Measurements from ENCODE around the gene ACOT7. TPM values are rescaled to one million over a fixed set of nuclear protein-coding genes. Genes with fewer than 3 reads are reported as not detected.

ACOT7 gene
- total and polyA plus RNA-seq, 5 experiments from 2014 or later, result 4.3 to 9.4 (median 5.6) TPM

DNA sequence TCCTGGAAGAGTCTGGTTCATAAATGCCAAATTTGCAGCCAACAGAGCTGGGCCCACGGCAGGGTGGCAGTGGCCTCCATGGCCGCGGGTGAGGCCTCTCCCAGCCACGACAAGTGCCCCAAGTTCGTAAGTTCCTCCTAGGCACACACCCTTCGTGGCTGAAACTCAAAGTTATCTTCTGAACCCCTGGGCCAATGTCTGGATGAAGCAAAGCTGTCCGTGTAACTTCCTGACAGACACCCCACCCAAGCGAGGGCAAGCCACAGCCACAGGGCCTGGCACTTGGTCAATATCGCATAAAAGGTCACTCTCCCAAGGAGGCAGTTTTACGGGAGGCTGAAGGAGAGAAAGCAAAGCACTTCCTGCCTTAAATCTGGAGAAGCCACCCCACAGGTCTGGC lies 104.9 kb downstream of the ACOT7 start:
- no peak for ATAC-seq
- no peaks in the 10 kb centered on the region for H3K27me3 Mint-ChIP-seq
- no peak for DNase-seq
- peaks cover 0 to 7% (median 3%) of the 10 kb centered on the region in 3 donors for H3K36me3 Mint-ChIP-seq
- H3K9me3 Mint-ChIP-seq, result no peaks in the 10 kb centered on the region
- H3K4me1 Mint-ChIP-seq, result peaks cover 0 to 4% (median under 1%) of the 10 kb centered on the region in 4 donors
- POLR2A ChIA-PET, result no interaction called here
- H3K4me3 Mint-ChIP-seq, result no peak overlapping the region
- H3K27ac Mint-ChIP-seq, result peak overlapping the region in 3 of 10 donors; percentile 22 to 89 (median 40)

DNA sequence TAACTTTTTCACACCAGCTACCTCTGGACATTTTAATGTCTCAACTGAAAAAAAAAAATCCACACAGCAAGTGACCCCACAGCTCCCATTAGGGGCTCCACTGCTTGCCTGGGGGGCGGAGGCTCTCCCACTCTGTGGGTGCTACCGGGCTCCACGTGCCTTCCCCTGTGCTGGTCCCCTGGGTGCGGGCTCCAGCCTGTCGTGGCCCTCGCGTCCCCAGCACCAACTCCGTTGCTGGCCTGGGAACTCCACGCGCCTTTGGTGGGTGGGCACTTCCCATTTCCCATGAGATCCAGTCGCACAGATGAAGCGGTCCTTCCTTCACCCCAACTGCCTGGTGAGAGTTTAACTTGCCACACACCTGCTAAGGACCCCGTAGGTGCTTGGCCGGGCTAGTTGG lies 105.5 kb downstream of the ACOT7 start:
- H3K36me3 Mint-ChIP-seq, result peaks cover 0 to 1% (median 0%) of the 10 kb centered on the region in 3 donors
- peak overlapping the region in 3 of 10 donors; percentile 22 to 89 (median 40) for H3K27ac Mint-ChIP-seq
- no peak for DNase-seq
- H3K9me3 Mint-ChIP-seq, result no peaks in the 10 kb centered on the region
- H3K4me1 Mint-ChIP-seq, result peaks cover 0 to 4% (median 0%) of the 10 kb centered on the region in 4 donors
- POLR2A ChIA-PET, result no interaction called here
- no peaks in the 10 kb centered on the region for H3K27me3 Mint-ChIP-seq
- ATAC-seq, result no peak
- H3K4me3 Mint-ChIP-seq, result no peak overlapping the region

DNA sequence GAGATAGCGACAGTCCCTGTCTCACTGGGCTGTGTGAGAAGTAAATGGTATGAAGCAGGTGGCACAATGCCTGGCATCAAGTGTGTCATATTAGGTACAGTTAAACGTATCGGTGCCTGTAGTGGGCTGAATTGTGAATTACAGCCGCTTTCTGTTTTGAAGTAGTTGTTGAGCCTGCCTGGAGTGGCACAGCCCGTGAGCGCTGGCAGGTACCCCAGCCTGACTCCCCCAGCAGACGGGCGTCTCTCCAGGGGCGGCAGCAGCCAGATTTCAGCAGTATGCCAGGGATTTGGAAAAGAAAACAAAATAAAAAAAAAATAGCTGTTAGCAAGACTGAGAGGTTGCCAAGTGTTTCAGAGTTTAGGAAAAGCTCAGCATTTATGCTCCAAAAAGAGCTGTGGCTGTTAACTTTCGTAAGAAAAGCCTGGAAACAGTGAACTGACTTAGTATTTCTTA lies 106.1 kb downstream of the ACOT7 start:
- Mint-ChIP-seq H3K27ac (no peak overlapping the region), H3K36me3 (no peaks in the 10 kb centered on the region), H3K27me3 (no peaks in the 10 kb centered on the region), H3K4me1 (peaks cover 0 to 4% (median under 1%) of the 10 kb centered on the region in 4 donors), H3K4me3 (no peak overlapping the region), H3K9me3 (no peaks in the 10 kb centered on the region)
- ATAC-seq, result no peak
- POLR2A ChIA-PET, result no interaction called here
- no peak for DNase-seq

DNA sequence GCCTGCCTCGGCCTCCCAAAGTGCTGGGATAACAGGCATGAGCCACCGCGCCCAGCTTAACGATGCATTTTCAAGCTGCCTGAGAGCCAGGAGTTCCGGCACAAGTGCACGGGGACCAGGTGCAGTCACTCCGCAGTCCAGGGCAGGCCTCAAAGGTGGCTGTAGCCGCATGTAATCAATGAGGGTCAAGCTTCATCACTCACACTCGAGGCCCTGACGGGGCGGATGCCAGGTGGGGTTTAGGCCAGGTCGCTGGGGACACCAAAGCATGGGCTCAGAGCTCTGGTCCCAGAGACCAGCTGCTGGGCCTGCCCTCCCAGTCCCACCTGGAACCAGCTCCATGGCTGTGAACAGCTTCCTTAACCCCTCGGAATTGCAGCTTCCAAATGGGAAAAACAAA lies 106.5 kb downstream of the ACOT7 start:
- Mint-ChIP-seq H3K9me3 (no peaks in the 10 kb centered on the region), H3K4me1 (peaks cover 0 to 4% (median 2%) of the 10 kb centered on the region in 4 donors), H3K27me3 (no peaks in the 10 kb centered on the region), H3K4me3 (no peak overlapping the region), H3K36me3 (no peaks in the 10 kb centered on the region), H3K27ac (no peak overlapping the region)
- ATAC-seq (no peak), DNase-seq (no peak)
- POLR2A ChIA-PET, result no interaction called here

DNA sequence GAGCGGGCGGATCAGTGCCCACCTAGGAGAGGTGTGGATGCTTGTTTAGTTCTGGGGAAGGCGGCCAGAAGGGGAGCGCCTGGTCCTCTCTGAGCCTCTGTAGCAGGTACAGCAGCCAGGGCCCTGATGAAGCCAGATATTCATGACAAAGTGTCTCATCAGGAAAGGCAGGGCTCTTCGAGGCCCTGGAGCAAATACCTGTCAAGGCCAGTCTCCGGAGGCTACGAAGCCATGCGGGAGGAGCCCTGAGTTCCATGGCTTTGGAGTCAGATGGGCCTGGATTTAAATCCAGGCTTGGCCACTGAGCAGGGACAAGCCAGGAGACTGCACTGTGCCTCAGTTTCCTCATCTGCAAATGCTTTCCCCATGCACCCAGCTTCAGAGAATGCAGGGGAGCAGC lies 107.3 kb downstream of the ACOT7 start:
- no peak overlapping the region for H3K27ac Mint-ChIP-seq
- POLR2A ChIA-PET, result no interaction called here
- no peaks in the 10 kb centered on the region for H3K9me3 Mint-ChIP-seq
- no peaks in the 10 kb centered on the region for H3K36me3 Mint-ChIP-seq
- peaks cover 0 to 4% (median 2%) of the 10 kb centered on the region in 4 donors for H3K4me1 Mint-ChIP-seq
- DNase-seq, result no peak
- H3K27me3 Mint-ChIP-seq, result no peaks in the 10 kb centered on the region
- ATAC-seq, result no peak
- H3K4me3 Mint-ChIP-seq, result no peak overlapping the region

DNA sequence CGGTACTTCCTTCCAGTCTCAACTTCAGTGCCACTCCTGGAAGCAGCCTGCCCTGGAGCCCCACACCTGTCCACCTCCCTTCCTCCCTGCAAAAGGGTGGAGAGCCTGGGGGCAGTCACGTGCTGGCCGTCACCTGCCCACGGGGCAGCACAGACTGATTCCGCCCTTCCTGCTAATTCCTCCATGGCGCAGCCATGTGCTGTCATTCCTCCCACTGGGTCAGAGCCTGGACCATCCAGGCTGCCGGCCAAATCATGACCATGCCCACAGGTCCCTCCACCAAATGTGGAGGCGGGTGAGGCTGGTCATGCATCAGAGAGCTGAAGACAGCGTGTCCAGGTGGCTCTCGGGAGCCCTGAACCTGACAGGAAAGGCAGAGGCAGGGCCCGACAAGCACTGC lies 108.2 kb downstream of the ACOT7 start:
- DNase-seq (no peak), ATAC-seq (no peak)
- POLR2A ChIA-PET, result no interaction called here
- H3K4me1 Mint-ChIP-seq, result peaks cover 0 to 4% (median 2%) of the 10 kb centered on the region in 4 donors
- no peak overlapping the region for H3K27ac Mint-ChIP-seq
- H3K4me3 Mint-ChIP-seq, result no peak overlapping the region
- H3K36me3 Mint-ChIP-seq, result no peaks in the 10 kb centered on the region
- H3K9me3 Mint-ChIP-seq, result no peaks in the 10 kb centered on the region
- H3K27me3 Mint-ChIP-seq, result no peaks in the 10 kb centered on the region

DNA sequence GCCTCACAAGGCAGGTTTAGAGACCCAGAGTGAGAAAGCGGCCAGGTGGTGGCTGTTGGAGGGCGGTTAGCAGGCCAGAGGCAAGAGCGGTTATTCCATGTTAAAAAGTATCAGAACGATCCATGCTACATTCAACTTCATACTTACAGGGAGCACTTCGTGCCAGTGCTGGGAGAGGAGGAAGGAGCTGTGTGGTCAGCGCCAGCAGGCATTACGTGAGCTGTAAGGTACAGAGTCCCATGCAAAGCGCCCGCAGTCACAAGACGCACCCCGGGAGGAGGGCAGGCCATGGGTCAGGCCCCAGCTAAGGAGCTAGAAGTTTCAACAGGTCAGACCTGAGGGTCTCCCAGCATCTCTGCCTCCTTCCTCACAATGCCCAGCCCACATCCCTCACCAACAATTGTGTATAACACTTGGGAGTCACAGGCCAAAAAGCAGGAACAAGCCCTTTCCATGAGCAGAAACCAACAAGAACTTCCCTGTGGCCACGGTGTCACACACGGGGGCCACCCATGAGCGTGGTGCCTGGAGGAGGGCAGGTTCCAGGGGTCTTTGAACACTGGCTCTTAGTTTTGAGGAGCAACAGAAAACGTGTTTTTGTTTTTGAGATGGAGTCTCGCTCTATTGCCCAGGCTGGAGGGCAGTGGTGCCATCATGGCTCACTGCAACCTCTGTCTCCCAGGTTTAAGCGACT lies 110.8 kb downstream of the ACOT7 start:
- no peaks in the 10 kb centered on the region for H3K27me3 Mint-ChIP-seq
- H3K9me3 Mint-ChIP-seq, result no peaks in the 10 kb centered on the region
- no peak for ATAC-seq
- H3K36me3 Mint-ChIP-seq, result no peaks in the 10 kb centered on the region
- no peak overlapping the region for H3K4me3 Mint-ChIP-seq
- H3K4me1 Mint-ChIP-seq, result peaks cover 0 to 5% (median 1%) of the 10 kb centered on the region in 4 donors
- DNase-seq, result no peak
- H3K27ac Mint-ChIP-seq, result no peak overlapping the region
- POLR2A ChIA-PET, result no interaction called here

DNA sequence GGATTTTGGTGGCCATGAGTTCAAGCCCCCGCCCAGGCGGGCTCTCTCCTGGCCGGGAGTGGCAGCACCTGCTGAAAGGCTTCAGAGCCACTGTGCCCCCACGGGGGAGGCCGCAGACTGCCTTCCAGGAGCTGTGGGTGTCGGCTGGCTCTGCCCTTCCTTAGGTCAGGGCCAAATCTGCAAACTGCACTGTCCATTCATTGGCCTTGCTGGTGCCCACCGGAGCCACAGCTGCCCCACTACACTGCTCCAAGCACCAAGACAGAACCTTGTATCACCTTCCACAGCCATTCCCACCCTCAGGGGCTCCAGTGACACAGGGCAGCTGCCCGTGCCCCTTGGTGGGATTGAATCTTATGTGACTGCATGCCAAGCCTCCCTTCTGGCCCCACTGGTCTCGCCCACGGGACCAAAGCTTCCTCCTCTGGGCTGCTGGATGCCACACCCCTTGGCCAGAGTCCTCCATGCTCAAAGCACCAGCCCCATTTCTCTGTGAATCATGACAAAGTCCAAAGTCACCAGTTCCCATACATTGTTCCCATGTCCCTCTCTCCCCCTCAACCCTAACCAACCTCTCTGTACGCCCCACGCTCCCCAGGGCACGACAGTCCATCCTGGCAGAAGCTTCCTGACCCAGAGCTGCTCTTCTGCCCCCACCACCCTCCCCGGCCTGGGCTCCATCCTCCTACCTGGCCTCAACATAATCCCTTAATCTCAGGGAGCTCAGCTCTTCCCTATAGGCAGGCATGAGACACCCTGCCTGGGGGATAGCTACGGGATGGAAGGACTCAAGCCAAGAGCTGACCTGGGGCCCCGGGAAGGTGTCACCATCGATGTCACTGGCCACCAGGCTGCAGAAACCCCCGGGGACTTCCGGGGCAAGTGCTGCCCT lies 111.8 kb downstream of the ACOT7 start:
- H3K27me3 Mint-ChIP-seq, result no peaks in the 10 kb centered on the region
- H3K4me1 Mint-ChIP-seq, result peaks cover 0 to 5% (median 1%) of the 10 kb centered on the region in 4 donors
- H3K4me3 Mint-ChIP-seq, result no peak overlapping the region
- H3K27ac Mint-ChIP-seq, result peak overlapping the region in 1 of 10 donors; percentile 67
- H3K9me3 Mint-ChIP-seq, result no peaks in the 10 kb centered on the region
- no peaks in the 10 kb centered on the region for H3K36me3 Mint-ChIP-seq
- POLR2A ChIA-PET, result no interaction called here
- ATAC-seq (no peak), DNase-seq (no peak)

DNA sequence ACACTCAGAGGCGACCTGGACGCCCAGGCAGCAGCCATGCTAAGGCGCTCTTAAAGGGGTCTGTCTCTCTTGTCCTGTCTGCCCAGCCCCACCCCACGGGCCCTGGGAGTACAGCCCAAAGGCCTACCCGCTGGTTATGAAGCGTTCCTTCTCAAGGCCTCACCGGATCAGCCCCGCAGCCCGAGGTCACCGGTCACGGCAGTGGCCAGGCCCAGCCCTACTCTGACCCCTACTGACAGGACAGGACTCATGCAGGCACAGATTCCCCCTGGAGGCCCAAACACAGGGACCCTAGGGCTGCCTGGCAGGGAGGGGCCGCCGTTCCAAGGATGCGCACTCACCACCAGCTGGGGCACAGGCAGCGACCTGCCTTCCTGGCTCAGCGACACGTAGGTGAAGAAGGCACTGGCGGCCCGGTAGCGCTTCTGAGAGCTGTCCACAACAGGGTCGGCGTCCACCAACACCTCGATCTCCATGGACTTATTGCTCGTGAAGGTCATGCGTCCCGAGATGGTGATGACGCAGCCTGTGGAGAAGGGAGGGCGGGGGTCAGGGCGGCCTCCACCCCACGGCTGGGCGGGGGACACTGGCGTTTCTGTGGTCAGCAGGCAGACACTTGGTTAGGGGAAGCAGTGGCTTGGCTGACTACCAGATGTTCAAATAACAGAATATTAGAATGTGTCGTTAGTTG lies 112.7 kb downstream of the ACOT7 start:
- DNase-seq, result no peak
- ATAC-seq, result no peak
- POLR2A ChIA-PET, result no interaction called here

DNA sequence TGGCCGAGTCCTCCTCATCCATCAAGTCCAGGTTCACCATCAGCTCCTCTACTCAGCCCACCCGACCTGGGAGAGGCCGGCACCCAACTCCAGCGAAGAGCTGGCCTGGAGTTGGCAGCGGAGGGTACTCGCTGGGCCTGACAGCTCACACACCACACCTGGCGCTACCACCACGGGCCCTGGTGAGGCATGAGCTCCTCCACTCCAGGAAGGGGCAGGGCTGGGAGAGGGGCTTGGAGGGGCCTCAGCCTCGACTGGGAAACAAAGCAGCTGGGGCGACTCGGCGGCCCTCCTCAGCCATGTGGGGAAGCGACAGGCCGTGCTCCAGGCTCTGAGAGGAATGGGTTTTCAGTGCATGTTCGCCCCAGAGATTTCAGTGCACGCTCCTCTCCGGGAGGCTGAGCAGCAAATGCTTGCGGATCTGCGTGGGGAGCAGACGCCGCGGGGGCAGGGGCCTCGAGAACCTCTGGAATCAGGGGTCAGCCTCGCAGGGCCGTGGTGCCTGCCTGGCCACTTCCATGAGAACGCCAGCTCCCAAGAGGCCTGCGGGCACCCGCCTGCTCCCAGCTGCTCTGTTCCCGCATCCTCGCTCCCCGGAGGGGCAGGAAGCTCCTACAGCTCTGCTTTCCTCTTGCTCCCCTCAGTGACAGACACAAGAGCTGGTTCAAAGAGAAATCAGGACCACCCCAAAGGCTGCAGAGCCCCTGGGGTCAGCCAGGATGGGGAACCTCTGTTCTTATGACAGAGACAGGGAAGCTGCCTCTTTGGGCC lies 113.8 kb downstream of the ACOT7 start:
- POLR2A ChIA-PET, result no interaction called here
- ATAC-seq, result no peak
- Mint-ChIP-seq H3K4me1 (peaks cover 0 to 5% (median 1%) of the 10 kb centered on the region in 4 donors), H3K9me3 (no peaks in the 10 kb centered on the region), H3K36me3 (no peaks in the 10 kb centered on the region), H3K4me3 (no peak overlapping the region), H3K27me3 (no peaks in the 10 kb centered on the region), H3K27ac (no peak overlapping the region)
- DNase-seq, result no peak

More for the DNA sequence above, 112.7 kb downstream of the ACOT7 start:
- no peak overlapping the region for H3K27ac Mint-ChIP-seq
- no peaks in the 10 kb centered on the region for H3K27me3 Mint-ChIP-seq
- no peak overlapping the region for H3K4me3 Mint-ChIP-seq
- H3K9me3 Mint-ChIP-seq, result no peaks in the 10 kb centered on the region
- no peaks in the 10 kb centered on the region for H3K36me3 Mint-ChIP-seq
- H3K4me1 Mint-ChIP-seq, result peaks cover 0 to 5% (median 1%) of the 10 kb centered on the region in 4 donors

DNA sequence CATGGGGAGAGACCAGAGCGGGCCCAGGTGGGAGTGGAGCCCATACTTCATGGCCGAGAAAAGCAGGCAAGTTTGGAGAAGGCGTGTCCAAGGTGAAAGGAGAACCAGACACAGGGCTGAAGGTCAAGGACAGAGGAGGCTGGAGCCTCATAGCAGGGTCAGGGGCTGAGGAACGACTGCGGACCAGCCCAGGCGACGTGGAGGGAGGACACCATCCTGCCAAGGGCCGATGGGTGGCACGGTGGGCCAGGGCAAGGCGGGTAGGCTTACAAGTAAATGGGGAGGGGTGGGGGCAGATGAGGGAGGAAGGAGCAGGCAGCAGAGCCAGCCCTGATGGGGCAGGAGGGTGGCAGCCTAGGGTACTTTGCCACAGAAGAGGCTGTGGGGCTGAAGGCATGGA lies 114.5 kb downstream of the ACOT7 start:
- POLR2A ChIA-PET, result no interaction called here
- Mint-ChIP-seq H3K4me1 (peaks cover 0 to 5% (median 1%) of the 10 kb centered on the region in 4 donors), H3K36me3 (no peaks in the 10 kb centered on the region), H3K9me3 (no peaks in the 10 kb centered on the region), H3K27me3 (no peaks in the 10 kb centered on the region), H3K4me3 (no peak overlapping the region), H3K27ac (no peak overlapping the region)
- no peak for DNase-seq
- no peak for ATAC-seq

DNA sequence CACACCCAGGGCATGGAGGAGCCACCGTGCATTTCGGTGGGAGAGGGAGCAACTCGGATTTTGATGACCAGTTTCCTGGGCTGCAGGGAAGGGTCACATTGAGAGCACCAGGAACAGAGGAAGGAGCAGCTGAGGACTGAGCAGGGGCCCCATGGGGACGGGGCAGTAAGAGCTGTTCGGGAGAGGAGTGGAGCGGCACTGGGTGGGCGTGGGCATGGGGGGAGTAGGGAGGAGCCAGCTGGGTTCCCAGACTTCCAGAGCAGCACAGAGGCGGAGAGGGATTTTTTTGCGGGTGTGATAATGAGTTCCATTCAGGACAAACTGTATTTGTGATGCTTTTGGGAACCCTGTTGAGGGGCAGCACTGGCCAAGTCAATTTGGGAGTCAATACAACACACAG lies 115.3 kb downstream of the ACOT7 start:
- H3K9me3 Mint-ChIP-seq, result no peaks in the 10 kb centered on the region
- no peak overlapping the region for H3K4me3 Mint-ChIP-seq
- H3K36me3 Mint-ChIP-seq, result no peaks in the 10 kb centered on the region
- no peaks in the 10 kb centered on the region for H3K27me3 Mint-ChIP-seq
- no peak for ATAC-seq
- H3K27ac Mint-ChIP-seq, result no peak overlapping the region
- POLR2A ChIA-PET, result no interaction called here
- H3K4me1 Mint-ChIP-seq, result peaks cover 0 to 5% (median 1%) of the 10 kb centered on the region in 4 donors
- DNase-seq, result no peak

All from naive thymus-derived CD8-positive, alpha-beta T cell (primary cell).